Gastrocnemius medialis (tissue), 4 donors: ENCODE data around the gene ABCA6. TPM values are rescaled to one million over a fixed set of nuclear protein-coding genes. Genes with fewer than 3 reads are reported as not detected.
A peak's percentile ranks its signal among the peaks of the same experiment; 100 is the strongest.

Experiments
- ATAC-seq, 2 donors: fragments of 150-250 bp; one replicate each; pipeline ENCODE4 v1.9.1; 2016
- DNase-seq, 2 donors: peaks; one replicate each; pipeline ENCODE4 v3.0.0-alpha.2; 2019
- H3K27ac ChIP-seq, 4 donors: fragments of 200-600 bp; sonication (generic); 1 replicate in 1 of 4; 2 replicates in 3 of 4; pipeline ENCODE4 v1.5.1; 2016 to 2018; ENCODE audit warnings: mild to moderate bottlenecking in 2 of 4, moderate library complexity in 1 of 4
- H3K27me3 ChIP-seq, 3 donors: fragments of 200-600 bp; sonication (generic) in 2 of 3; 1 replicate in 1 of 3; 2 replicates in 2 of 3; pipeline versions ENCODE4 v1.5.1 to v1.6.0; 2016 to 2019; ENCODE audit warnings: mild to moderate bottlenecking in 1 of 3, moderate library complexity in 1 of 3
- H3K36me3 ChIP-seq, 2 donors: fragments of 200-600 bp; sonication (generic) in 1 of 2; one replicate each; pipeline ENCODE4 v1.5.1; 2017 to 2018
- H3K4me1 ChIP-seq, 2 donors: fragments of 200-600 bp; sonication (generic) in 1 of 2; one replicate each; pipeline ENCODE4 v1.5.1; 2016 to 2017; ENCODE audit warnings: mild to moderate bottlenecking in 2 of 2
- H3K4me3 ChIP-seq, 4 donors: fragments of 200-600 bp; sonication (generic) in 3 of 4; 1 replicate in 1 of 4; 2 replicates in 3 of 4; pipeline ENCODE4 v1.5.1; 2016 to 2019; ENCODE audit warnings: mild to moderate bottlenecking in 2 of 4
- H3K9me3 ChIP-seq, 3 donors: fragments of 200-600 bp; sonication (generic) in 2 of 3; 1 replicate in 1 of 3; 2 replicates in 2 of 3; pipeline ENCODE4 v1.5.1; 2016 to 2019
- POLR2A ChIP-seq, 2 donors: fragments of 450-650 bp; IDR thresholded peaks; one replicate each; pipeline ENCODE4 v1.6.1; 2017; ENCODE audit warnings: antibody characterized with exemption in 2 of 2, mild to moderate bottlenecking in 2 of 2, moderate library complexity in 2 of 2
- in situ Hi-C, 4 donors: fragments of 200-750 bp; cut with MboI; loops; one replicate each; pipeline versions ENCODE4 v1.15.0 to v1.8.0; 2017; ENCODE audit warnings: low sequenced_read_pairs in 4 of 4
- intact Hi-C: fragments of 100-400 bp; cut with DNase I; formaldehyde crosslinking; loops from one replicate; pipeline ENCODE4 v1.15.1; 2023; ENCODE audit warnings: low total_unique reads
- total RNA-seq, 4 donors: library from RNA; depleted of rRNA; stranded (reverse); fragments of >200 nt; gene quantifications; one replicate each; pipeline versions ENCODE4 v1.1.0 to v1.2.3, GENCODE V29; 2016
- TF ChIP-seq, protein P1 (sequence below), 5 experiments: fragments of 450-650 bp in 3 of 5; fragments of 200-600 bp in 2 of 5; sonication (generic) in 2 of 5; IDR thresholded peaks in 4 of 5; conservative IDR thresholded peaks in 1 of 5; 1 replicate in 4 of 5; 2 replicates in 1 of 5; pipeline ENCODE4 v1.5.1; 2016 to 2019; ENCODE audit warnings: antibody characterized with exemption in 5 of 5, mild to moderate bottlenecking in 3 of 5, moderate library complexity in 3 of 5

ABCA6 gene
- total RNA-seq, 4 donors from 2014 or later: 12.8 to 82.3 (median 15.7) TPM

DNA sequence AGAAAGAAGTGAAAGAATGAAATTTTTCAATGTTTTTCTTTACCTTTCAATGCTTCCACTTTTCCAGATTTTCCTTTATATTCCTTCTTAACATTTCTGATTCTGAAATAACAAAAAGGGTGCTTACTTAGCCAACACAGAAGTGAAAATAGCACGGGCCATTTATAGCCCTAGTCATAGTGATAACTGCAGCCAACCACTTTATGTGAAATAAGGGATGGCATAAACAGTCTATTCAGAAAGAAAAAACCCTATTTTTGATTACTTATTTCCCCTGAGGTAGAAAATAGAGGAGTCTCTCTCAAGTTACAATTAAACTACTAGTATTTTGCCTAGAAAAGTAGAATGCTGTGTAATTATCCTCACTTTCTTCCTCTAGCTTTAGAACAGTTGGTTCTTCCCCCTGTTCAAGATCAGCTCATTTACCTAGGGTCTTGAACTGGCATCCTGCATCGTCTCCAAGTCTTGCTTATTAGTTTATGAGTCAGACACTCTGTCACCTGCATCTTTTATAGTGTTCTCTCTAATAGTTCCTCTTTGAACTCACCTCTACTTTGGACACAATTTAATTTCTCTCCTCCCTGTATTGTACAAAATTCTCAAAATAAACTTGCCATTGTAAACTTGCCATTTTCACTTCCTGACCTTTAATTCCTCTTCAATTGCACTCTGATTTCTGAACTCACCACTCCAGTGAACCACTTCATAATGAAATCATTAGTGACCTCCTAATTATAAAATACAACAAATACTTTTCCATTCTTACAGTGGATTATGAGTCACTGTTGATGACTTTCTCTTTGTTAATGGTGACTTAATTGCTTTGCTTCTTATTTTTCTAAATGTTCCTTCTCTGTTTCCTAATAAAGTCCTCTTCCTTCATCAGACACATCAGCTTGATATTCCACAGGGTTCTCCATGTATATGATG is 23.6 kb downstream of the ABCA6 start:
- in situ Hi-C loops (no loop called here), intact Hi-C loops (no loop called here)
- H3K9me3 ChIP-seq: no peaks in the 10 kb centered on the region
- H3K27ac ChIP-seq: peak overlapping the region in 2 of 4 donors; percentile 22 to 27
- no peaks in the 10 kb centered on the region for H3K27me3 ChIP-seq
- DNase-seq: no peak
- peaks cover 25 to 46% of the 10 kb centered on the region in 2 donors for H3K4me1 ChIP-seq
- peaks cover 0 to 37% of the 10 kb centered on the region in 2 donors for H3K36me3 ChIP-seq
- no peak for TF ChIP-seq POLR2A (IDR thresholded peaks at IDR 0.05)
- TF ChIP-seq, protein P1, sequence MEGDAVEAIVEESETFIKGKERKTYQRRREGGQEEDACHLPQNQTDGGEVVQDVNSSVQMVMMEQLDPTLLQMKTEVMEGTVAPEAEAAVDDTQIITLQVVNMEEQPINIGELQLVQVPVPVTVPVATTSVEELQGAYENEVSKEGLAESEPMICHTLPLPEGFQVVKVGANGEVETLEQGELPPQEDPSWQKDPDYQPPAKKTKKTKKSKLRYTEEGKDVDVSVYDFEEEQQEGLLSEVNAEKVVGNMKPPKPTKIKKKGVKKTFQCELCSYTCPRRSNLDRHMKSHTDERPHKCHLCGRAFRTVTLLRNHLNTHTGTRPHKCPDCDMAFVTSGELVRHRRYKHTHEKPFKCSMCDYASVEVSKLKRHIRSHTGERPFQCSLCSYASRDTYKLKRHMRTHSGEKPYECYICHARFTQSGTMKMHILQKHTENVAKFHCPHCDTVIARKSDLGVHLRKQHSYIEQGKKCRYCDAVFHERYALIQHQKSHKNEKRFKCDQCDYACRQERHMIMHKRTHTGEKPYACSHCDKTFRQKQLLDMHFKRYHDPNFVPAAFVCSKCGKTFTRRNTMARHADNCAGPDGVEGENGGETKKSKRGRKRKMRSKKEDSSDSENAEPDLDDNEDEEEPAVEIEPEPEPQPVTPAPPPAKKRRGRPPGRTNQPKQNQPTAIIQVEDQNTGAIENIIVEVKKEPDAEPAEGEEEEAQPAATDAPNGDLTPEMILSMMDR (IDR thresholded peaks at IDR 0.05 in 4 of 5, conservative IDR thresholded peaks at IDR 0.05 in 1 of 5): no peak
- H3K4me3 ChIP-seq: no peak overlapping the region
- no peak for ATAC-seq

DNA sequence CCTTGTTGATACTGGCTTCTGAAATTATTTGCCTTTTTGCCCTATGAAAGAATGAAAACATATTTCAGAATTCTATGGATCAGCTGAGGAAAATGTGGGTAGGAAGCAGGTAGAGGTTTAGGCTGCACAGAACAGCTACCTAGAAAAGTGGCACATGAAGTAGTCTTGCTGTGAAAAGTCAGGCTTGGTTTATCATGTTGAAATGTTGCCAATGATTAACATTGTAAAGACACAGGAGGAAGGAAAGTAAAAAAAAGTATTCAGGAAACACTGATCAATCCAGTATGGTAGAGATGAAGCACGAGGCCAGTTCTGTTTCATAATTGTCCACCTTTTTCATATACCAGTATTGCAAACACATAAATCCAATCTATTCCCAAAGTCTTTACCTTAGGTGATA is 29.9 kb downstream of the ABCA6 start:
- Histone ChIP-seq H3K27me3 (no peaks in the 10 kb centered on the region), H3K4me3 (no peak overlapping the region), H3K36me3 (peaks cover 0 to 42% of the 10 kb centered on the region in 2 donors), H3K27ac (no peak overlapping the region), H3K9me3 (no peaks in the 10 kb centered on the region), H3K4me1 (peaks cover 10 to 24% of the 10 kb centered on the region in 2 donors)
- TF ChIP-seq, protein P1 (IDR thresholded peaks at IDR 0.05 in 4 of 5, conservative IDR thresholded peaks at IDR 0.05 in 1 of 5): no peak
- TF ChIP-seq POLR2A (IDR thresholded peaks at IDR 0.05): no peak
- intact Hi-C loops (no loop called here), in situ Hi-C loops (no loop called here)
- DNase-seq (no peak), ATAC-seq (no peak)

GRCh38 chr17:69105907-69106730 is 35.6 kb downstream of the ABCA6 start:
- Histone ChIP-seq H3K4me3 (no peak overlapping the region), H3K36me3 (peaks cover 0 to 28% of the 10 kb centered on the region in 2 donors), H3K4me1 (peaks cover 8 to 12% of the 10 kb centered on the region in 2 donors), H3K9me3 (no peaks in the 10 kb centered on the region), H3K27ac (no peak overlapping the region), H3K27me3 (no peaks in the 10 kb centered on the region)
- in situ Hi-C loops (no loop called here), intact Hi-C loops (no loop called here)
- ATAC-seq (peak in 1 of 2 donors; percentile 43), DNase-seq (no peak)
- TF ChIP-seq, protein P1 (IDR thresholded peaks at IDR 0.05 in 4 of 5, conservative IDR thresholded peaks at IDR 0.05 in 1 of 5): no peak
- no peak for TF ChIP-seq POLR2A (IDR thresholded peaks at IDR 0.05)

DNA sequence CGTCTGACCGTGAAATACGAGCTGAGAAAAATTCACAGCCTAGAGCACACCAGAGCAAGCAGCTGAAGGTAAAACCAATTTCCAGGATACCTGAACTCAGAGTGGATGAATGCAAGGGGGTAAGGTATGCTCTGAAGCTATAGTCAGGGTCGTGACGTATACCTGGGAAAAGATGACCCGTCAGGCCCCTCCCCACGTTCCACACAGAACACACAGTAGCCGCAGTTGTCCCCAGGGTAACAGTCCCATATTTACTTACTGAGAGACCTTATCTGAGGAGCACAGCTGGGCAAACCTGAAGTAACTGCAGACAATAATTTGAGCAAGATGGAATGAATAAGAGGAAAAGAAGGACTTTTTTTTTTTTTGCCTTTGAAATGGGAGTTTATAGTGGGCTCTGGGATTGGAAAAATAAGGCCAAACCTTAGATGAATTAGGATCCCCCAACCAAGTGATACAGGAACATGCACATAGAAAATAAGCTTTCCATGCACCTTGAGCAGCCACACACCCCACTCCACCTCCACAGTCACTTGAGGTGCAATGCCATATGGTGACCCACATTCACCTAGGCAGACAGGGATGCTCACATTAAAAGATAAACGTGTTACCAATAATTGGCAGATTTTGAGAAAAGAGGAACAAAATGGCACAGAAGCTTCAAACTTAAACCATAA is 38.0 kb downstream of the ABCA6 start:
- Histone ChIP-seq H3K9me3 (no peaks in the 10 kb centered on the region), H3K27me3 (no peaks in the 10 kb centered on the region), H3K4me3 (no peak overlapping the region), H3K4me1 (peaks cover 8 to 21% of the 10 kb centered on the region in 2 donors), H3K36me3 (peaks cover 0 to 18% of the 10 kb centered on the region in 2 donors), H3K27ac (no peak overlapping the region)
- no peak for DNase-seq
- no peak for ATAC-seq
- TF ChIP-seq, protein P1 (IDR thresholded peaks at IDR 0.05 in 4 of 5, conservative IDR thresholded peaks at IDR 0.05 in 1 of 5): no peak
- no peak for TF ChIP-seq POLR2A (IDR thresholded peaks at IDR 0.05)
- in situ Hi-C loops: no loop called here
- intact Hi-C loops: no loop called here
